HL-60 (cell line): ENCODE data around the gene RTN4IP1.
"Not testable (repeated sequence)": the region's sequence is repeated elsewhere in the genome, so short reads cannot be mapped to it uniquely, and the experiment has no call there.

Experiments used
- DNase-seq, 2 experiments: peaks; one replicate each; pipeline ENCODE4 v3.0.0-alpha.2; 2010 to 2020; ENCODE audit warnings: low read depth in 1 of 2, low spot score in 1 of 2
- H3K27ac ChIP-seq: fragments of 250-450 bp; sonication (Bioruptor Pico); replicated peaks from 2 replicates; pipeline ENCODE4 v1.5.1; 2020; ENCODE audit warnings: mild to moderate bottlenecking, moderate library complexity
- H3K27me3 ChIP-seq: fragments of 250-450 bp; sonication (Bioruptor Pico); 2 replicates; pipeline ENCODE4 v1.5.1; 2021; ENCODE audit warnings: mild to moderate bottlenecking, moderate library complexity; ENCODE audit not compliant: insufficient read depth, poor library complexity, severe bottlenecking
- H3K4me3 ChIP-seq: replicated peaks from 2 replicates; pipeline ENCODE4 v1.5.1; 2011; ENCODE audit warnings: mild to moderate bottlenecking, control low read depth, low read length; ENCODE audit not compliant: insufficient read depth
- GABPA ChIP-seq: IDR thresholded peaks from 2 replicates; pipeline ENCODE4 v1.6.1; 2012; ENCODE audit warnings: low read depth
- POLR2AphosphoS5 ChIP-seq: IDR thresholded peaks from 2 replicates; pipeline ENCODE4 v1.6.1; 2012; ENCODE audit warnings: low read depth
- SPI1 ChIP-seq: IDR thresholded peaks from 2 replicates; pipeline ENCODE4 v1.6.1; 2012; ENCODE audit warnings: low read depth, mild to moderate bottlenecking, borderline replicate concordance
- TF ChIP-seq, protein P1 (sequence below): IDR thresholded peaks from one replicate; pipeline ENCODE4 v1.5.1; 2011; ENCODE audit warnings: low read length, control low read depth, inconsistent platforms; ENCODE audit not compliant: insufficient read depth
- TF ChIP-seq, protein P2 (sequence below): IDR thresholded peaks from 2 replicates; pipeline ENCODE4 v1.6.1; 2012; ENCODE audit warnings: low read depth; ENCODE audit not compliant: insufficient replicate concordance

Gene RTN4IP1

DNA sequence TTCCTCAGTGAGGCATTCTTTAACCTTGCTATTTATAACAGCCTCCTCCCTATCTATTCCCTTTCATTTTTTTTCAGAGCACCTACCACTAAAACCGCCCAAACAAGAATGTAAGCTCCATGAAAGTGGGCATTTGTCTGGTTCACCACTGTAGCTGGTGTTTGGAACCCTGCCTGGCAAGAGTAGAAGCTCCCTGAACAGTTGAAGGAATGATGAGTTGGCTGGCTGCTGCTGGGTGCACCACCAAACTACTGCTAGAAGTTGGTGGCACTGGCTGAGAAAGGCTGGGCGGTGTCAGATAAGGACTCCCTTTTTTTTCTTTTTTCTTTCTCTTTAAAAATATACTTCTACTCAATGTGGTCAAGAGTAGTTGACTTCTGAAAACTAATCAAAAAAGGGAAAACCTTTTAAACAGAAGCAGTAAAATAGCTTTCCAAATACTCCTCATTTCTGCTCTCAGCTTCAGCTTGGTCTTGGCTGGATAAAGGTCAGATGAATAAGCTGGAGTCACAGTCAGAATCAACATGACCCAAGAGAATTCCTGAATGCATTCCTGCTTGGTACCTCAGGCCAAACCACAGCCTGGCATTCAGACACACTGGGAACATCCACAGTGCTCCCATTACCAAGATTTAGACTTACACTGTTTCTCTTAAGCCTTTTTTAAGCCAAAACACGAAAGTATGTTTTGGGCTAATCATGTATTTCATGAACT is 38.0 kb downstream of the RTN4IP1 start:
- Histone ChIP-seq H3K27ac (no peak overlapping the region), H3K4me3 (no peak overlapping the region), H3K27me3 (no peaks in the 10 kb centered on the region)
- DNase-seq, result no peak
- TF ChIP-seq SPI1 (no peak), POLR2AphosphoS5 (no peak), GABPA (no peak)

DNA sequence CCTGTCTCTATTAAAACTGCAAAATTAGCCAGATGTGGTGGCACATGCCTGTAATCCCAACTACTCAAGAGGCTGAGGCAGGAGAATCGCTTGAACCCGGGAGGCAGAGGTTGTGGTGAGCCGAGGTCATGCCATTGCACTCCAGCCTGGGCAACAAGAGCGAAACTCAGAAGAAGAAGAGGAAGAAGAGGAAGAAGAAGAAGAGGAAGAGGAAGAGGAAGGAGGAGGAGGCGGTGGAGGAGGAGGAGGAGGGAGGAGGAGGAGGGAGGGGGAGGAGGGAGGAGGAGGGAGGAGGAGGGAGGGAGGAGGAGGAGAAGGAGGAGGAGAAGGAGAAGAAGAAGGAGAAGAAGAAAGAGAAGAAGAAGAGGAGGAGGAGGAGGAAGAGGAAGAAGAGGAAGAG is 40.4 kb downstream of the RTN4IP1 start:
- not testable (repeated sequence) for H3K4me3 ChIP-seq, H3K27me3 ChIP-seq, H3K27ac ChIP-seq
- DNase-seq, result peak; percentile 13 to 26

DNA sequence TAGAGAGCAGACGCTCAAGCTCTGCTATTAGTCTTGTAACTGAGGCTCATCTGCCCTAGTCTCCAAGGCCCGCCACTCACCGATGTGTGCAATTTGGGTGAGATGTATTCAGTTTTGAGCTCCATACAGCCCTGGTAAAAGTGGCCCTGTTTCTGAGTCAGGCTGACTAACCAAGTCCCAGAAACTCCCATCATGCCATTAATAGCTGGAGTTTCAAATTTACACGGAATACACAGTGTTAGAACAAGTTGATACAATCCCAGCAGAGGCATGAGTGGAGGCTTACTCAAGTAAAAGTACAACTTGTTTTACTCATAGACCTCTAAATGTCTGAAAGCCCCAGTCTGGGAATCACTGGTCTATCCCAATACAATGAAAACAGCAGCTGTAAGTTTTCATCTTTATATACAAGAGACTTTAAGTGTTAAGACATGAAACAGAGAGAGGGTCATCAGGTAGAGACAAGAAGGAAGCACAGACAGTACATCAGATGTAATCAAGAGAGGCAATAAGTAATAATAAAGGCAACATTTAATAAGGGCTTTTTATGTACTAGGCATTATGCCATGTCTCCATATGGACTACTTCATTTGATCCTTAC is 42.4 kb downstream of the RTN4IP1 start:
- TF ChIP-seq, protein P1, sequence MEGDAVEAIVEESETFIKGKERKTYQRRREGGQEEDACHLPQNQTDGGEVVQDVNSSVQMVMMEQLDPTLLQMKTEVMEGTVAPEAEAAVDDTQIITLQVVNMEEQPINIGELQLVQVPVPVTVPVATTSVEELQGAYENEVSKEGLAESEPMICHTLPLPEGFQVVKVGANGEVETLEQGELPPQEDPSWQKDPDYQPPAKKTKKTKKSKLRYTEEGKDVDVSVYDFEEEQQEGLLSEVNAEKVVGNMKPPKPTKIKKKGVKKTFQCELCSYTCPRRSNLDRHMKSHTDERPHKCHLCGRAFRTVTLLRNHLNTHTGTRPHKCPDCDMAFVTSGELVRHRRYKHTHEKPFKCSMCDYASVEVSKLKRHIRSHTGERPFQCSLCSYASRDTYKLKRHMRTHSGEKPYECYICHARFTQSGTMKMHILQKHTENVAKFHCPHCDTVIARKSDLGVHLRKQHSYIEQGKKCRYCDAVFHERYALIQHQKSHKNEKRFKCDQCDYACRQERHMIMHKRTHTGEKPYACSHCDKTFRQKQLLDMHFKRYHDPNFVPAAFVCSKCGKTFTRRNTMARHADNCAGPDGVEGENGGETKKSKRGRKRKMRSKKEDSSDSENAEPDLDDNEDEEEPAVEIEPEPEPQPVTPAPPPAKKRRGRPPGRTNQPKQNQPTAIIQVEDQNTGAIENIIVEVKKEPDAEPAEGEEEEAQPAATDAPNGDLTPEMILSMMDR, result no peak
- TF ChIP-seq GABPA, result no peak
- TF ChIP-seq POLR2AphosphoS5, result no peak
- TF ChIP-seq, protein P2, sequence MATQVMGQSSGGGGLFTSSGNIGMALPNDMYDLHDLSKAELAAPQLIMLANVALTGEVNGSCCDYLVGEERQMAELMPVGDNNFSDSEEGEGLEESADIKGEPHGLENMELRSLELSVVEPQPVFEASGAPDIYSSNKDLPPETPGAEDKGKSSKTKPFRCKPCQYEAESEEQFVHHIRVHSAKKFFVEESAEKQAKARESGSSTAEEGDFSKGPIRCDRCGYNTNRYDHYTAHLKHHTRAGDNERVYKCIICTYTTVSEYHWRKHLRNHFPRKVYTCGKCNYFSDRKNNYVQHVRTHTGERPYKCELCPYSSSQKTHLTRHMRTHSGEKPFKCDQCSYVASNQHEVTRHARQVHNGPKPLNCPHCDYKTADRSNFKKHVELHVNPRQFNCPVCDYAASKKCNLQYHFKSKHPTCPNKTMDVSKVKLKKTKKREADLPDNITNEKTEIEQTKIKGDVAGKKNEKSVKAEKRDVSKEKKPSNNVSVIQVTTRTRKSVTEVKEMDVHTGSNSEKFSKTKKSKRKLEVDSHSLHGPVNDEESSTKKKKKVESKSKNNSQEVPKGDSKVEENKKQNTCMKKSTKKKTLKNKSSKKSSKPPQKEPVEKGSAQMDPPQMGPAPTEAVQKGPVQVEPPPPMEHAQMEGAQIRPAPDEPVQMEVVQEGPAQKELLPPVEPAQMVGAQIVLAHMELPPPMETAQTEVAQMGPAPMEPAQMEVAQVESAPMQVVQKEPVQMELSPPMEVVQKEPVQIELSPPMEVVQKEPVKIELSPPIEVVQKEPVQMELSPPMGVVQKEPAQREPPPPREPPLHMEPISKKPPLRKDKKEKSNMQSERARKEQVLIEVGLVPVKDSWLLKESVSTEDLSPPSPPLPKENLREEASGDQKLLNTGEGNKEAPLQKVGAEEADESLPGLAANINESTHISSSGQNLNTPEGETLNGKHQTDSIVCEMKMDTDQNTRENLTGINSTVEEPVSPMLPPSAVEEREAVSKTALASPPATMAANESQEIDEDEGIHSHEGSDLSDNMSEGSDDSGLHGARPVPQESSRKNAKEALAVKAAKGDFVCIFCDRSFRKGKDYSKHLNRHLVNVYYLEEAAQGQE, result no peak
- TF ChIP-seq SPI1, result no peak
- no peak for DNase-seq
- Histone ChIP-seq H3K4me3 (no peak overlapping the region), H3K27me3 (no peaks in the 10 kb centered on the region), H3K27ac (no peak overlapping the region)

DNA sequence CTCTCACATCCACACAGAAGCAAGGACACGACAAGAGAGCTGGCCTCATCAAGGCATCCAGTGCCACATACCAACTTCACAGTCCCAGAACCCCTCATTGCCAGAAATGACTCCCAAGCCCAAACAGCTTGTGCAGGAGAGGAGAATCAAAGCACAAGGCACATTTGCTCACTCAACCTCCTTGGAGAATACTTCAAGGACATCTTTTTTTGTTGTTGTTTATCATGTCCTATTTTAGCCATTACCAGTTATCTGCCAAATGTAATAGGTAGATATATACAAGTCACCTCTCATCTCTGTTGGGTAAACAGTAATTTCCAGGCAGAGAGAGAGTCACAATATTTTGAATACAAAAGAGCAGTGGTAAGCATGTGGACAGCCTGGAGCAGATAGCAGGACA is 47.8 kb downstream of the RTN4IP1 start:
- no peak overlapping the region for H3K4me3 ChIP-seq
- TF ChIP-seq, protein P1, result no peak
- TF ChIP-seq, protein P2, result no peak
- TF ChIP-seq SPI1, result no peak
- no peak for TF ChIP-seq POLR2AphosphoS5
- no peak for TF ChIP-seq GABPA
- H3K27ac ChIP-seq, result no peak overlapping the region
- no peak for DNase-seq
- H3K27me3 ChIP-seq, result no peaks in the 10 kb centered on the region

DNA sequence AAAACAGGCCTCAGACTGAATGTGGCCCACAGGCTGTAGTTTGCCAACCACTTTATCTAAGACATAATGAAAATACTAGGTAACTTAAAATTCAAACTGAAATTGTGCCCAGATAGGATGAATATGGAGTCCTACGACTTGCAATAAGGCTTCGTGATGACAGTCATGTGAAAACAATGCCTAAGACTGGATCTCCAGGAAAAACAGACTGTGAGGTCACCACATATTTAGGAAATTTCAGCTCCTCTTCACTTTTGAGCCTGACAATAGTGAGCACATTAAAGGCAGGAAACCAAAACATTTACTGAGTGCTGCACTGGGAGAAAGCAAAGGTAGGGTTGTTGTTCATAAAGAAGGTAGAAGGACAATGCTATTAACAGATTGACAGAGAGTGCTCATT is 50.0 kb downstream of the RTN4IP1 start:
- TF ChIP-seq GABPA (no peak), POLR2AphosphoS5 (no peak), SPI1 (no peak)
- TF ChIP-seq, protein P2, result no peak
- TF ChIP-seq, protein P1, result no peak
- Histone ChIP-seq H3K27ac (no peak overlapping the region), H3K27me3 (no peaks in the 10 kb centered on the region), H3K4me3 (no peak overlapping the region)
- DNase-seq, result no peak
